Islet precursor cell (in vitro differentiated cells): ENCODE measurements around the gene CREG2.
A peak's percentile ranks its signal among the peaks of the same experiment; 100 is the strongest.
"Not testable (repeated sequence)": the region's sequence is repeated elsewhere in the genome, so short reads cannot be mapped to it uniquely, and the experiment has no call there.

ENCODE experiments used
- DNase-seq: peaks from one replicate; pipeline ENCODE4 v3.0.0-alpha.2; 2018

Gene CREG2

GRCh38 chr2:101341901-101342624 is 45.2 kb downstream of the CREG2 start:
- peak; percentile 89 for DNase-seq

GRCh38 chr2:101341421-101341820 is 45.9 kb downstream of the CREG2 start:
- no peak for DNase-seq

GRCh38 chr2:101340141-101340551 is 47.2 kb downstream of the CREG2 start:
- DNase-seq: peak; percentile 72

DNA sequence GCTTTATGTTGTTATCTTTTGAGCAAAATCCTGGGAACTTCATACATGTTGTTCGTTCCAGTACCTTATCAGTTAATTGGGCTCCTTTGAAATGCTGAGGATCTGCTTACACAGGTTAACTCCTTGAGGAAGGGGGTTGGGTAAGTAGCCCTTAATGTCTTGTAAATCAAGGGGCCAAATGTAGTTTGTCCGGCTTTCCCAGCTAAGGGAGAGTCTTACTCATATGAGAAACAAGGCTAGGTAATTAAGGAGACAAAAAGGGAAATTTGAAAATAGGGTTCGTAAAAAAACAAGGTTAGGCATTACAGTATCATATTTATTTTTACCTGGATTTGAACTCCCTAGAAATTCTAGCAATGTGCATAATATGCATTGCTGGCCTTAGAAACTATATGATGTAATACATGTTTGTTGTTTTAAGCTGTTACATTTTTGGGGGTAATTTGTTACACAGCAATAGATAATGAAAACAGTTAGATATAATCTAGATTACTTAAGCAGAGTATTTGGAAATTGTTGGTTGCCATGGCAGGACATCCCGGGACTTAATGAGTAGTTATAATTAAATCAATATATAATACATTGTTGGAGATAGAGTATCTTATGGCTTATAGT is 47.9 kb downstream of the CREG2 start:
- peak; percentile 63 for DNase-seq

DNA sequence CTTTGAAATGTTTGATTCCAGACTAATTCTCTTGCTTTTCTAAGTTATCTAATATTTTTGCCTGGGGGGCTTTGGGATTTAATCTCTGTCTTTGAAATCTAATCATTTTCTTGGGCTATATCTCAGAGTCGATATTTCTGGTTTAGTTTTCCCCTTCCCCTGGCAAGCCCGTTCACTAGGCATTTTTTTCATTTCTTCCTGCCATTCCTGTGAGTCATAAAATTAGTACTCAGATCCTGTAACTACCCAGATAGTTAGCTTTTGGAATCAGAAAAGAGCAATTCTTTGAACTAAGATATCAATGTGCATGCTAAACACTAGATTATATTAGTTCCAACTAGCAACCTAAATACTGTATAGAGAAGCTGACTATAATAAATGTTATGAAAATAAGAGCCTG is 49.4 kb downstream of the CREG2 start:
- no peak for DNase-seq

- DNase-seq: no peak
These were observed 54.2 kb downstream of the CREG2 start for GRCh38 chr2:101332885-101333766.

DNA sequence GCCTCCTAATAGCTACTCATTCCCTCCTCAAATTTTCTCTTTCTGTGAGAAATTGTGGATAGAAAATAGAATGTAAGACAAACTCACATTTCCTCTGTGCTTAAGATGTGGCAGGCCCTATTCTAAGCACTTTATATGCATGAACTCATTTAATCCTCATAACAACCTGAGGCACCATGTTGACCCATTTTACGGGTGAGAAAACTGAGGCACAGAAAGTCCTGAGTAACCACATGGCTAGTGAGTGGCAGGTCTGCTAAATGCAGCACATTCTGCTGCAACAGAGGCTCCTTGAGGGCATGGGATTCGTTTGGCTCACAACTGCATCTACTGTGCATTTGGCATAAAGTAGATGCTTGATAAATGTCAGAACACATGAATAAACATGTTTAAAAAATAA is 56.1 kb downstream of the CREG2 start:
- DNase-seq: no peak

- DNase-seq: peak; percentile 97
These were observed 56.9 kb downstream of the CREG2 start for GRCh38 chr2:101330253-101330933.

GRCh38 chr2:101329026-101329425 is 58.3 kb downstream of the CREG2 start:
- DNase-seq: no peak

GRCh38 chr2:101328474-101329007 is 58.8 kb downstream of the CREG2 start:
- DNase-seq: no peak

DNA sequence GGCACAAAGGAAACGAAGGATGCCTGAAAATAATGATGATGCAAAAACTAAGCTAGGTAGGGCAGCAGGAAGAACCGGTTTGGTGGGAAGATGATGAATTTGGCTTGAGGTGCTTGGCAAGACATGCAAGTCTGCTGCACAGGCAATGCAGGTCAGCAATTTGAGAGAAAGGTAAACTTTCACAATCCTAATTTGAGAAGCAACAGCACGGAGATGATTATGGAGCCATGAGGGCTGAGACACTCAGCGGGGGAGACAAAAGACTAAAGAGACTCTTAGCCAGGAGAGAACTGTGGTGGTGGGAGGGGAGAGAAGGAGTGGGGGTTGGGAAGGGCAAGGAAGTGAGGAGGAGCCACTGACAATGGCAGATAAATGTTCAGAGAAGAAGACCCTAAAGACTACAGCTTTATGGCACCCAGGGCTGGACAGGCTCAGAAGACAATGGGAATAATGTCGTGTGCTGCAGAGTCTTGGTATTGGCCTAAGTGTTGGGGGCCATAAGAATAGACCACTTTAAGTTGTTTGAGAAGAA is 59.4 kb downstream of the CREG2 start:
- DNase-seq: peak; percentile 90

GRCh38 chr2:101325425-101325824 is 61.9 kb downstream of the CREG2 start:
- no peak for DNase-seq

DNA sequence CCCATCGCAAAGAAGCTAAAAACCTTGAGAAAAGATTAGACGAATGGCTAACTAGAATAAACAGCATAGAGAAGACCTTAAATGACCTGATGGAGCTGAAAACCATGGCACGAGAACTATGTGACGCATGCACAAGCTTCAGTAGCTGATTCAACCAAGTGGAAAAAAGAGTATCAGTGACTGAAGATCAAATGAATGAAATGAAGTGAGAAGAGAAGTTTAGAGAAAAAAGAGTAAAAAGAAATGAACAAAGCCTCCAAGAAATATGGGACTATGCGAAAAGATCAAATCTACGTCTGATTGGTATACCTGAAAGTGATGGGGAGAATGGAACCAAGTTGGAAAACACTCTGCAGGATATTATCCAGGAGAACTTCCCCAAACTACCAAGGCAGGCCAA is 70.7 kb downstream of the CREG2 start:
- DNase-seq: not testable (repeated sequence)

DNA sequence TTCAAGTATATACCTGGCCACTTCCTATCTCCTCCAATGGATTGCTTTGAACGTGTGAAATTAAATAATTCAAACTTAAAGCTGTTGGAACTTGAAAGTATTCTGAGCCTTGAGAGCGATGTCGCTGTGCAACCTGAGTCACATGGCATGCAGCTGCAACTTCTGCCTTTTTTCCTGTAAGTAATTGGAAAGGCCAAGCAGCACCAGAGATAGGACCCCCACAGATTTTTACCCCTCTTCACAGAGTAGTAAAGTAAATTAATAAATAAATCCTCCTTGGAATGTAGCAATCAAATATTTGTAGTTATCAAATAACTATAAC is 75.6 kb downstream of the CREG2 start:
- DNase-seq: no peak

- no peak for DNase-seq
These were observed 76.2 kb downstream of the CREG2 start for GRCh38 chr2:101310834-101311695.

DNA sequence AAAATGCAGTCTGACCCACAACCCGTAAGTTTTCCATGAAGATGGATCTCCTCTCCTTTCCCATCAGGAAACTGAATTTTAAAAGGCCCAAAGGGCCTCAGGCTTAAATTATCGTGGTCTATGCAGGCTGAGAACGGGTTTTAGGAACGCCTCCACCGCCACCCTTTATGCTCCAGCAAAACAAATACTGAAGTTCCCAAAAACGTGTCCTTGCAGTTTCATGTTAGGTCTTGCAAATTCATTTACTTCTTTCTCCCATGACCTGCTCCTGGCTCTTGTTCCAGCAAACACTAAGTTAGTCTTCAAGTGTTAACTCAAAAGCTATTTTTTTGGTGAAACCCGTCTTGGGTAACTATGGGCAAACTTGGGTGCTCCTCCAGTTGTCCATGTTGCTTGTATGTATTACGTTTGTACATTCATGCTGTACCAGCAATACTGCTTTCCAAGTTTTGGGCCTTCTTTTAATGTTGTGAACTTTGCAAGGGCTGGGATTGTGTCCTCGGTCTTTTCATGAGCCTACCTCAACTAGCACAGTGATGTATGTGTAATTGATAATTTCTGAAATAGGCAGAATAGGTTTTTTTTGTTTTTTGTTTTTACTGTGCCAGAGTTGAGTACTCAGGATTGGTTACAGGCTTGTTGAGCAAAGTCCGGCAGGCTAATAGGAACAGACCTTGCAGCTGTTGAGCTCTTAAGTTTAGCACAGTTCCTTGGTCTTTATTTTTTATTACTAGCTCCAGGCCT is 77.0 kb downstream of the CREG2 start:
- no peak for DNase-seq

DNA sequence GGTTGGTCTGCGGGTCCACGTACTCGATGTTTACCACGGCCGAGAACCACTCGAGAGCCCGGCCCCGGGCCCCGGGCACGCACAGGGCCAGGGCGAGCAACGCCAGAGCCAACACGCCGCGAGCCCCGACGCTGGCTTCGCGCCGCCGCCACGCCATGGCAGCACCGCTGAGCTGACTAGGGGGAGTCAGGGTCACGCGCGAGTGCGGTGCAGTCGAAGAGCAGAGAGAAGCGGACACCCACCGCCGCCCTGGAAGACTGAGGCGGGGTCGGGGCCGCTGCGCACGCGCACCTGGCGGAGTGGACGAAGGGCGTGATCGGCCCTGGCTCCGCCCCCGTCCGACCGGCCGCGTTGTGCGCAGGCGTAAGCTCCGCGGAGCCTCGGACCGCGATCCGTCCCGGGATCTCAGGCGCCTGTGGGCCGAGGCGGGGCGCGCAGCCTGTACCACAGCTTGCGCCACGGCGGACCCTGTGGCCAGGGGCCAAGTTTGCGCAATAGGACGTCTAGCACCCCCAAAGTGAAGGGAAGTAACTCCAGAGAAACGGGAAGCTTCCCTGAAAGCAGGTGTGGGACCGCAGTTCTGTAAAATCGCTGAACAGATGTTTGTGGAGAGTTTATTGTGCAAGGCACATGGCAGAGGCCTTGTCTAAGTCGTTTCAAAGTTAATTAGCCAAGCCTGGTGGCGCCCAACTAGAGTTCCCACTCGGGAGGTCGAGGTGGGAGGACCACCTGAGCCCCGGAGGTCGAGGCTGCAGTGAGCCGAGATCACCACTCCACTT is 78.7 kb downstream of the CREG2 start, which contains the start of gene RNF149:
Gene RNF149, minus strand, starts transcription at position 270 of the 779 bp plus-strand sequence. Its CDS starts 113 bp downstream, at position 157.
- DNase-seq: peak; percentile 94

GRCh38 chr2:101307950-101308431 is 79.3 kb downstream of the CREG2 start:
- DNase-seq: peak; percentile 70

DNA sequence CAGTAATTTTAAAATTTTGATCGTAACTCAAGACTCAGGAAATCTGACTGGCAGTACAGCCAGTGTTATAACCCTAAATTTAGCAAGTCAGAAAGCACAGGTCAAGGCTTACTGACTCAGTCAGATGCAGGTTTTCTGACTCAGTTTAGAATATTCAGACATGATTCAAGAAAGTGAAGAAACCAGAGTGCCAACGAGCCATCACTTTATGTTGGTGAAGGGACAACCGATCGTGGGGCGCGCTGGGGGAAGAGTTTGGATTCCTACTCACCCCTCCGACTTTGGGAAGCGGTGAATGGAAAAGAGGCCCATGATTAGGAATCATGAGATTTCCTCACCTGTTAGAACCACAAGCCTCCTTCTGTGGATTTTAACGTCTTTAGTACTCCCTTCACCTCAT is 79.8 kb downstream of the CREG2 start:
- no peak for DNase-seq

DNA sequence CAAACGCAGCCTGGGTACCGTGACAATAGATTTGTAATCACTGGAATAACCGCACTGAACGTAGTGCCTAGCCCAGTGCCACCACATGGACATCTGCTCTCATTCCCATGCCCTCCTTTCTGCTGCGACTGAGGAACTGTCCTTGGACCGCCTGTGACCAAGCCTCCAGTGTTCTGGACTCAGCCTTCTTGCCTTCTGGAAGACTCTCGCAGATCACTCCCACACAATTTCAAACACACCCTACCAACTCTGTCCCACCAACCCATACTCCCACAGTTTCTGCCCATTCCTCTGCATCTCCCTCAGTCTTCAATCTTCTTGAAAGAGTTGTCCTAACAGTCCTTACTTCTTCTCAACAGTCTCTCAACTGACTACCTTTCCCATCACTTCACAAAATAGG is 80.9 kb downstream of the CREG2 start:
- DNase-seq: no peak
